Stimulated activated CD8-positive, alpha-beta memory T cell treated with anti-CD3 and anti-CD28 coated beads, Interleukin-7, amount 100 ng/mL, for 1 hour (primary cell): ENCODE results near the gene SIK3.

Source experiments
- DNase-seq, 2 donors: peaks; one replicate each; pipeline ENCODE4 v3.0.0-alpha.2; 2020; ENCODE audit warnings: low read depth in 2 of 2

Gene SIK3

GRCh38 chr11:116930586-116930985 lies 167.6 kb downstream of the SIK3 start:
- DNase-seq: no peak

DNA sequence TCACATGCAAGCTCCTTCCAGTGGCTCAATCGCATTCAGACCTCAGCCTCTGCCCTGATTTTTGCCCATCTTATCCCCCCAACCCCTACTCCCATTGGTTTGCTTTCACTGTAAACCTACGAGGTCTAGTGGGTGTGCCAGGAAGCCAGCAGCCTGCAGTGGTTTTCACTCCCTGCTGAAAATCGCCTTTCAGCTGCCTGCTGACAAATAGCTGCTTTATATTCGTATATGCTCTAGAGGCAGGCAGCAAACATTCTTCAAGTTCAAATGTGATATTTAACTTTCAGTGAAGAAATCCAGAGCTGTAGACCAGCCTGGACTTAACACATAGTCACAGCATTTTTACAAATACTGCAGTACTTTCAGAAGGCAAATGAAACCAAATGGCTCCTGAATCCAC lies 168.1 kb downstream of the SIK3 start:
- no peak for DNase-seq

DNA sequence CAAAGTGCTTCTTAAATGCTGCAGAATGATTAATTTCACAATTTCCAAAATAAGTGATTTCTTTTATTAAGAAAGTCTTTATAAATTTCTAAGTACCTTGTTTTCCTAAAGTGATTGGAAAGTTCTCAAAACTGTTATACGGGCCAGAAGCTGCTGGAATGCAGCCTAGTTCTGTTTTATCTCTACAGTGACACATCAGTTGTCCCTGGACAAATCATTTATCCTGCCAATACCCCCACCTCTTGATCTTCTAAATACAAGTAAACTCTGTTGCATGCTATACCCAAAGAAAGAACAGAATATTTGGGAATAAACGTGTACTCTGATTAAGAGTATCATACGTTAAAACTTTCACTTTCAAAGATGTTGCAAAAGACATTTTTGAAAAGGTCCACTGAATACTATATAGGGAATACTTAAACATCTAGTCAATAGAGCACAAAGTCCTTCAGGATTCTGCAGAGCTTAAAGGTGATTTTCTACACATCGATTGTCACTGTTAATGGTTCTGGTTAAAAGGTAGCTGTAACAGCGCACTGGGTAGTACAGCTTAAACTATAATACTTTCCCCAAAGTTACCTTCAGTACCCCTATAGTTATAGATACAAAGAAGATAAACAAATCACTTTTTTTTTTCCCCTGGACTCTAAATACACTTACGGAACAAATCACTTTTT lies 168.7 kb downstream of the SIK3 start:
- no peak for DNase-seq

DNA sequence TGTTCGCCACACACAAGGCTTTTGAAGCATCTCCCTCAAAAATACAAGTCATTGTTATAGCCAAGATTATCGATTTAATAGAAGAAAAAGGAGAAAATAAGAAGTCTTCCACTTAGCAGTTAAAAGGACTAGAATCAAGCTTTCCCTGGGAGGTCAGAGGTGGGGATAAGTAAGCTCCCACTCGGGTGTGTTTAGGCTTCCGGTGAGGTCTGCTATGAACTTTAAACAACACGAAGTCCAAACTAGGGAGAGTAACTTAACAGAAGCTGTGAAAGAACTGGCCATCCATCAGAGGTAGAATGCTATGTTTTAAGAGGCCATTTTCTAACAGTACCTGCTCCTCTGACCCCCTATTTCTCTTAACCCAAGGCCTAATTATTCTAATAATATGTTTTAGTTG lies 169.4 kb downstream of the SIK3 start:
- no peak for DNase-seq

DNA sequence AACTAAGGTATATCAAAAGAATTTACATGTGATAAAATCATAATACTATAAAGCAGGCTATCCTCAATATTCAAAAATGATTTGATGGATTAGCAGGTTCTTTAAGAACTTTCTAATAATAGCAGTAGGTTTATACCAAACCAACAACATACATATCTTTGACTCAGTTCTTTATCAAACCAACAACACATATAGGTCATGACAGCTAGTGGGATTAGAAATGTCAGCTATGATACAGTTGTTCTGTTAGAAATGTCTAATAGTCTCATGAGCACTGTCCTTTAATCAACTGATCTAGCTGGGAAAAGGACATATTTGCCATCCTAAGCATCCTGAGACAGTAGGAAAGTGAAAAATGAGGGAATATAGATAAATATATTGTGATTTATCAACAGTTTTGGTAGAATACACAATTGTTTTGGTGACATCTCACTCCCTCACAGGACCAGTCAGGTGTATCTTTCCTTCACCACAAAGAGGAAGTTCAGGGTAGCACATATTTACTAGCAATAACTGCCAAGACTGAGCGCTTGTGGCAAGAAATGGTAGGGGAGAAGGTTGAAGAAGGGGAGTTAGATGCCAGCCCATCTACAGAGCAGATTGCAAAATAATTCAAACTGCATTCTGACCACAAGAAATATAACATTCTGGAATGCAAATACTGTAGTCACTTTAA lies 170.0 kb downstream of the SIK3 start:
- no peak for DNase-seq

DNA sequence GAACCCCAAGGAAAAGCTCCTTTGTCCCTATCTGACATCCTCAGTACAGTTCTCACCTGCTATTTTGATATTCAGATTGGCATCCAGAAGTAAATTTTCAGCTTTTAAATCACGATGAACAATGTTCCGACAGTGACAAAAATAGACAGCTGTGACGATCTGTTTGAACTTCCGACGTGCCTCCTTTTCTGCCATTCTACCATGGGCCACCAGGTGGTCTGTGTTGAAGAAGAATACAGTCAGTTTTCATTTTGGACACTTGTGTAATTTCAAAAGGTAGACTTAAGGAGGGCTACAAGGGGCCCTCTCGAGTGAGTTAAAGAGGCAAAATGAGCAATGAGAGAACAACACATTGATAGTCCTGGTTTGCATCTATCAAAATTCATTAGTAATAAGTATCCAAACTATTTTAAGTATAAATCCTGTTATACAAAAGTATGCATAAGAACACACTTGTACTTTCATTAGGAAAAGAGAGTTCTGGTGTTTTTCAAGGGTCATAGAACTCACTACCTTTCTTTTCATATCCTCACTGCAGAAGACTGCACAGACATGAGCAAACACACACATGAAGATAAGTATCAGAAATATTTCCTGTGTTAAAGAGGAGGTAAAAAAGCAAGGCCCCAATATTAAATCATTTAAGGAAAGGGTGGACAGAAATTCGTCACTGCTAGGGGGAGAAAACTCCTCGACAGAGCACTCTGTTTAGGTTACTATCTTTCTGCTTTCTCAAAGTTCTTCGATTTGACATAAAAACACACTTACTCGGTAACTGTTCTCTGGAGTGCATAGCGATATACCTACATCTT lies 170.9 kb downstream of the SIK3 start:
- no peak for DNase-seq

GRCh38 chr11:116925050-116925449 lies 173.2 kb downstream of the SIK3 start:
- DNase-seq: no peak

DNA sequence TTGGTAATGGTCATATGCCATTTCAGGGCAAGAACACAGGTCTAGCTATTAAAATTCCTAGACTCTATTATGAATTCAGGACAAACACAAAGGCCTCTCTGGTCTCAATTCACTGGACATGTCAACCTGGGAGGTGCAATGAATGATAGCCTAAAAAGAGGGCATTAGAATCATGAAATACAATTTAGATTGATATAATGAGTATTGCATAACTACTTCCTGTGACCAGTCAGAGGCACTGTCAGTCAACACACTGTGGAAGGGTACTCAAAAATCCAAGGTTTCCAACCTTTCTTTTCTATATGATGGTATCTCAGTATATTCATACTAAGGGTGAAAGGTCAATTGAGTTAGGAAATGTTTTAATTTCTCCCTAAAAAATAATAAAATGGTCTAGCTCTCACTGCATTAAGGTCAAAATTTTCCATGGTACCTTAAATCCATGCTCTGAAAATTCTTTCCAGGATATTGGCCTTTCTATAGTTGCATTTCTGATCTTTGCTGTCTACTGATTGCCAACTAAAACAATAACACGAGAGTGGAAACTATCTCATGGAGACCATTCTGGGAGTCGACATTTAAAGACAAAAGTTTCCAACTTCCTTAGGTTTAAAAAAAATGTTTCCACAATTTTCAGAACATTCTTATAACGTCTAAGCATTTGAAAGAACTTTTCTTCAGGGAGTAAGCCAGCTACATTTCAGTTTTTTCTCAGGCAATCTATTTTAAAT lies 179.1 kb downstream of the SIK3 start:
- DNase-seq: no peak

GRCh38 chr11:116917632-116918031 lies 180.6 kb downstream of the SIK3 start:
- DNase-seq: no peak

GRCh38 chr11:116916886-116917285 lies 181.3 kb downstream of the SIK3 start:
- no peak for DNase-seq

DNA sequence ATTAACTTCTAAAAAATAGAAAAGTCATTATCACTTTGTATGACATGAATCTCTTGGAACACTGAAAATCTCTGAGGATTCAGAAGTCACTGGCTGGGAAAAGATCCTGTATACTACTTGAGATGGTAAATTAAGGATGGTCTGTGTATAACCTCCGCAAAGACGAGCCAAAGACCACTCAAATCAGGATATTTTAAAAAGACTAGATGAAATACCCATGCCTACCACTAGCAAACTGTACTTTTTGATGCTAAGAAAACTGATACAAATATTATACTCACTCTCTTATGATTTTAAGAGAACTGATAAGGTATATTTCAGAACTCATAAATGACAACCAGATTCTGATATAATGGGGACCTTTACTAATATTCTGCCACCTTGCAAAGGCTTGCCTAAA lies 182.2 kb downstream of the SIK3 start:
- no peak for DNase-seq

DNA sequence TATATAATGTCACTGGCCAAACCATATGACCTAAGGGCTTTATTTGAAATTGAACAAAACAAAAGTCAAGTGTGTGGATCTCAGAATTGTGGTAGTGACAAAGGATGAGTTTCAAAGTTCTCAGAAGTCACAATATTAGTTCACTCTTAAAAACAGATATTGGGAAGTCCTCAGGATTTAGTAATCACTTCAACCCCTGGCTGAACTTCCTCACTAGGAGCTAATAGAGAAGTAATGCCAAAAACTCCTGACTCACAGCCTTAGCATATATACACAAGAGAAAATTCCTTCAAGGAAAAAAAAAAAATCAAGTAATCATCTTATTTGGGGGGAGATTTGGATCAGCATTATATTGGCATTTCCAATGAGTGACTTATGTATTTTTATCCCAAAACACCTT lies 185.2 kb downstream of the SIK3 start:
- no peak for DNase-seq

GRCh38 chr11:116911976-116912734 lies 186.1 kb downstream of the SIK3 start:
- DNase-seq: no peak

GRCh38 chr11:116910847-116911246 lies 187.4 kb downstream of the SIK3 start:
- no peak for DNase-seq

DNA sequence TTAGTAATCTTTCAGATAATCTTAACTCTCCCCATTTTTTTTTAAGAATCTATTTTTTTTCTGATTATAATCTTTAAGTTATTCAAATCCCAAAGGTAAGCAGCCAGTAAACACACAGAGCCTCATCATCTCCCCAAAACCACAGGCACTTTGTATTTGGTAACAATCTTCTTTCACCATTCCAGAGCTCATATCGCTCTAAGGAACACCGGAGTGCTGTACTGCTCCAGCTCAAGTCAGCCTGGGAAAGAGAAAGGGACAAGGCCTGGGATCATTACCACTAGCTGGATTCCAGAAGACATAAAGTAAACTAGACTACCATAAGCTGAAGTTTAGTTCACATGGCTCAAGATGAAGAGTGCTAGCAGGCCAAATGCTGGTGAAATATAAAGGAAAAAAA lies 187.8 kb downstream of the SIK3 start:
- DNase-seq: no peak

GRCh38 chr11:116909245-116909644 lies 189.0 kb downstream of the SIK3 start:
- no peak for DNase-seq

GRCh38 chr11:116906479-116906878 lies 191.7 kb downstream of the SIK3 start:
- DNase-seq: no peak

GRCh38 chr11:116903090-116903489 lies 195.1 kb downstream of the SIK3 start:
- no peak for DNase-seq

- DNase-seq: no peak
Observed at GRCh38 chr11:116901964-116902688, 196.1 kb downstream of the SIK3 start.

DNA sequence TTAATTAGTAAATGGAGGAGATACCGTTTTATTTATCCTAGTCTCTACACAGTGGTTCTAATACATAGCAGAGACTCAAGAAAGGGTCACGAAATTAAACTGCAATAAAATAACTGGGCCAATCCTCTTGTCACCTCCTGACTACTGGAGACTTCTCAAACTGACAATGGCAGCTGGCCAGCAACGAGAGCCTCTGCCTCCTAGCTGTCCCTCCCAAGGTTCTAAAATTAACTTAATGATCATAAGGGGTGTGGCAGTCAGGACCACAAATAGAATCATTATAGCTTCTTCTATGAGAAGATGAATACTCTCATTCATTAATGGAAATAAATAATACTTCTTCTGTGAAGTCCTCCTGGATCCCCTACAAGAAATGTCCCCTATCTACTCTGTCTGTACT lies 197.0 kb downstream of the SIK3 start:
- no peak for DNase-seq

DNA sequence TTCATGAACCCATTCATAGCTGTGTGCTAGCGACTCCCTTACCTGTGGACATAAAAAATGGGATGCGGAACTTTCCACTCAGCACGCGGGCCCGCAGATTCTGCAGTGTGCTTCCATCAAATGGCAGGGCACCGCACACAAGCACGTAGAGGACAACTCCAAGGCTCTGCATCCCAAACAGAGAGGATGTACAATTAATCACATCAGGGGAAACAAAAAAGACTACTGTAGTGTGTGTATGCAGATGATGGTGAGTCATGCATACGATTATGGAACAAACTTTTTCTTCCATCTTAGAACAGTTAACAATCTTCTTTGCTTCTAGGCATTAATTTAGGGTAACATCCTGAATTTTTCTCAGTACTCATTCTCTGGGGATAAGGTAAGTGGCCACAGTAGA lies 202.0 kb downstream of the SIK3 start:
- DNase-seq: no peak
